Thoracic aorta (tissue), 2 donors: ENCODE data around the gene NASP. TPM values are rescaled to one million over a fixed set of nuclear protein-coding genes. Genes with fewer than 3 reads are reported as not detected.
"Not testable (repeated sequence)": the region's sequence is repeated elsewhere in the genome, so short reads cannot be mapped to it uniquely, and the experiment has no call there.

Experiments used
- ATAC-seq: fragments of 150-250 bp; one replicate; pipeline ENCODE4 v1.8.0; 2017; ENCODE audit warnings: low read depth; ENCODE audit not compliant: insufficient number of reproducible peaks, low FRiP score
- DNase-seq: peaks from one replicate; pipeline ENCODE4 v3.0.0-alpha.2; 2020; ENCODE audit warnings: low spot score
- H3K27ac ChIP-seq, 2 donors: fragments of 200-600 bp; sonication (generic); 1 replicate in 1 of 2; 2 replicates in 1 of 2; pipeline ENCODE4 v1.5.1; 2016; ENCODE audit warnings: mild to moderate bottlenecking in 2 of 2, moderate library complexity in 2 of 2
- H3K27me3 ChIP-seq: fragments of 200-600 bp; sonication (generic); replicated peaks from 2 replicates; pipeline ENCODE4 v1.6.0; 2016; ENCODE audit warnings: mild to moderate bottlenecking; ENCODE audit not compliant: insufficient read depth
- H3K36me3 ChIP-seq: fragments of 200-600 bp; sonication (generic); one replicate; pipeline ENCODE4 v1.5.1; 2016
- H3K4me1 ChIP-seq, 2 donors: fragments of 200-600 bp; sonication (generic); 1 replicate in 1 of 2; 2 replicates in 1 of 2; pipeline versions ENCODE4 v1.5.1 to v1.6.0; 2016; ENCODE audit warnings: low read depth in 2 of 2, mild to moderate bottlenecking in 1 of 2; ENCODE audit not compliant: control insufficient read depth in 1 of 2
- H3K4me3 ChIP-seq: fragments of 200-600 bp; sonication (generic); 2 replicates; pipeline ENCODE4 v1.5.1; 2016; ENCODE audit warnings: mild to moderate bottlenecking
- H3K9me3 ChIP-seq: fragments of 200-600 bp; sonication (generic); 2 replicates; pipeline ENCODE4 v1.5.1; 2016
- CTCF ChIP-seq: fragments of 200-600 bp; sonication (generic); IDR thresholded peaks from one replicate; pipeline ENCODE4 v1.5.1; 2019; ENCODE audit warnings: antibody characterized with exemption
- total RNA-seq, 2 donors: library from RNA; depleted of rRNA; stranded (reverse); fragments of >200 nt; gene quantifications; one replicate each; pipeline versions ENCODE4 v1.1.0 to v1.2.3, GENCODE V29; 2016

NASP gene
- total RNA-seq, 2 donors from 2014 or later: 34.7 to 91.4 TPM

GRCh38 chr1:45594412-45594811 is 10.6 kb downstream of the NASP start:
- H3K9me3 ChIP-seq: no peaks in the 10 kb centered on the region
- DNase-seq: no peak
- no peaks in the 10 kb centered on the region for H3K27me3 ChIP-seq
- ATAC-seq: no peak
- no peak overlapping the region for H3K4me3 ChIP-seq
- H3K36me3 ChIP-seq: peaks cover 10% of the 10 kb centered on the region
- no peak for TF ChIP-seq CTCF
- H3K4me1 ChIP-seq: peaks cover 0 to 6% of the 10 kb centered on the region in 2 donors
- no peak overlapping the region for H3K27ac ChIP-seq

- not testable (repeated sequence) for H3K27me3 ChIP-seq, H3K4me1 ChIP-seq, ATAC-seq, H3K4me3 ChIP-seq, H3K9me3 ChIP-seq, H3K27ac ChIP-seq, DNase-seq
- peaks cover 10% of the 10 kb centered on the region for H3K36me3 ChIP-seq
Measured at GRCh38 chr1:45596765-45597164, 12.9 kb downstream of the NASP start.

GRCh38 chr1:45604239-45604638 is 20.4 kb downstream of the NASP start:
- H3K27me3 ChIP-seq: no peaks in the 10 kb centered on the region
- no peak overlapping the region for H3K27ac ChIP-seq
- no peak for TF ChIP-seq CTCF
- ATAC-seq (no peak), DNase-seq (no peak)
- no peaks in the 10 kb centered on the region for H3K9me3 ChIP-seq
- no peak overlapping the region for H3K4me3 ChIP-seq
- peaks cover 13% of the 10 kb centered on the region for H3K36me3 ChIP-seq
- H3K4me1 ChIP-seq: peaks cover 4 to 5% of the 10 kb centered on the region in 2 donors

- Histone ChIP-seq H3K27me3 (no peaks in the 10 kb centered on the region), H3K9me3 (no peaks in the 10 kb centered on the region), H3K4me1 (peaks cover 4% of the 10 kb centered on the region in 2 donors), H3K36me3 (peaks cover 13% of the 10 kb centered on the region), H3K4me3 (no peak overlapping the region), H3K27ac (no peak overlapping the region)
- ATAC-seq (no peak), DNase-seq (no peak)
- TF ChIP-seq CTCF: no peak
Measured at GRCh38 chr1:45607404-45608074, 23.7 kb downstream of the NASP start.

GRCh38 chr1:45608175-45609156 is 24.6 kb downstream of the NASP start:
- H3K4me3 ChIP-seq: no peak overlapping the region
- TF ChIP-seq CTCF: no peak
- H3K27me3 ChIP-seq: no peaks in the 10 kb centered on the region
- ATAC-seq: no peak
- DNase-seq: no peak
- peaks cover 0 to 4% of the 10 kb centered on the region in 2 donors for H3K4me1 ChIP-seq
- no peaks in the 10 kb centered on the region for H3K9me3 ChIP-seq
- H3K27ac ChIP-seq: no peak overlapping the region
- H3K36me3 ChIP-seq: peaks cover 16% of the 10 kb centered on the region
